ENCODE data around the gene SMIM28.

DNA sequence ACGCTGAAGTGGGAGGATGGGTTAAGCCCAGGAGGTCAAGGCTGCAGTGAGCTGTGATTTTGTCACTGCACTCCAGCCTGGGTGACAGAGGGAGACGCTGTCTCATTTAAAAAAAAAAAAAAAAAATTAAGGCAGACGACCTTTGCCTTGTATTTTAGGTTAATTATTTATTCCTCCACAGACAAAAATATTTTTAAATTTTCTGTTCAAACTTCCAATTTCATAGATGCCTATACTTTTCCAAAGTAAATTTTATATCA is 6.3 kb upstream of the SMIM28 start:
- TF ChIP-seq, protein P1, sequence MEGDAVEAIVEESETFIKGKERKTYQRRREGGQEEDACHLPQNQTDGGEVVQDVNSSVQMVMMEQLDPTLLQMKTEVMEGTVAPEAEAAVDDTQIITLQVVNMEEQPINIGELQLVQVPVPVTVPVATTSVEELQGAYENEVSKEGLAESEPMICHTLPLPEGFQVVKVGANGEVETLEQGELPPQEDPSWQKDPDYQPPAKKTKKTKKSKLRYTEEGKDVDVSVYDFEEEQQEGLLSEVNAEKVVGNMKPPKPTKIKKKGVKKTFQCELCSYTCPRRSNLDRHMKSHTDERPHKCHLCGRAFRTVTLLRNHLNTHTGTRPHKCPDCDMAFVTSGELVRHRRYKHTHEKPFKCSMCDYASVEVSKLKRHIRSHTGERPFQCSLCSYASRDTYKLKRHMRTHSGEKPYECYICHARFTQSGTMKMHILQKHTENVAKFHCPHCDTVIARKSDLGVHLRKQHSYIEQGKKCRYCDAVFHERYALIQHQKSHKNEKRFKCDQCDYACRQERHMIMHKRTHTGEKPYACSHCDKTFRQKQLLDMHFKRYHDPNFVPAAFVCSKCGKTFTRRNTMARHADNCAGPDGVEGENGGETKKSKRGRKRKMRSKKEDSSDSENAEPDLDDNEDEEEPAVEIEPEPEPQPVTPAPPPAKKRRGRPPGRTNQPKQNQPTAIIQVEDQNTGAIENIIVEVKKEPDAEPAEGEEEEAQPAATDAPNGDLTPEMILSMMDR (conservative IDR thresholded peaks at IDR 0.05) = no peak
- no peak for TF ChIP-seq ZFX (IDR thresholded peaks at IDR 0.05)
